ENCODE data around the gene ST6GALNAC4.

ST6GALNAC4 gene

DNA sequence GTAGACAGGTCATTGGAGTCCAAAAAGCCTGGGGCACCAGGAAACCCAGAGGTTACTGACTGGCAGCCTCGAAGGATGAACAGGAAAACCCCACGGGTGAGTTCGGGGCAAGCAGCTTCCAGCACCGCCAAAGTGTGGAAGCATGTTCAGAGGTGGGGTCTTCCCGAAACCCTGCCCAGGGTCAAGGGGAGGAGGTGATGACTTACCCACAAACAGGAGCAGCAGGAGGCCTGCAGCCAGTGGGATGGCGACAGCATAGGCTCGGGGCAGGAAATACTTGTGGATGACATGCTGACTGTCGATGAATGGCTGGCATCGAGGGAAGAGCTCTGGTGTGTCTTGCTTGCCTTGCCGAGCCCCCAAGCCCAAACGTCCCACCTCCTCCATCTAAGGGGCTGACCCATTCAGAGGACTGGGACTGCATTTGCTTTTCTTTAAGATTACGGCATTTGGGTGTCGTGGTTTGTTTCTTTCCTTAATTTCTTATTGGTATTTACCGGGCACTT lies 19.6 kb upstream of the ST6GALNAC4 start:
- DNase-seq (ENCODE audit: low read depth), result no peak

DNA sequence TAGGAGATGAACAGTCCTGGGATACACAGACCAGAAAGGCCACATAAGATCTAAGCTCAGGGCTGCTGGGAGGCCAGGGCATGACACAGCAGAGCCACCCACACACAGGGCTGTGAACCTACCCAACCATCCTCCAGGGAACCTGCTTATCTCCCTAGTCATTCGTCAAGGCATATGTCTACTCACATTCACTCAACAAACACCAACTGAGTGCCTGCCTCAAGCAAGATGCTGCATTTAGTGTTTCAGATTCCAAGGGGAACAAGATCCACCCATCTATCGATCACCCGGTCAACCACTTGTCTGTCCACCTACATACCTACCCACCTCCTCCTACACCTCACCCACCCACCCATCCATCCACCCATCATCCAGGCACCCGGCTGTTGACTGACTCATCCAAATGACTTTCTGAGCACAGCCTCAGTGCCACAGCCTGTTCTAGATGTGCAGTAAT lies 19.0 kb upstream of the ST6GALNAC4 start:
- no peak for DNase-seq (ENCODE audit: low read depth)
- TF ChIP-seq MYC (IDR thresholded peaks at IDR 0.05; ENCODE audit: low read depth, low read length), result no peak
- TF ChIP-seq, protein P1, sequence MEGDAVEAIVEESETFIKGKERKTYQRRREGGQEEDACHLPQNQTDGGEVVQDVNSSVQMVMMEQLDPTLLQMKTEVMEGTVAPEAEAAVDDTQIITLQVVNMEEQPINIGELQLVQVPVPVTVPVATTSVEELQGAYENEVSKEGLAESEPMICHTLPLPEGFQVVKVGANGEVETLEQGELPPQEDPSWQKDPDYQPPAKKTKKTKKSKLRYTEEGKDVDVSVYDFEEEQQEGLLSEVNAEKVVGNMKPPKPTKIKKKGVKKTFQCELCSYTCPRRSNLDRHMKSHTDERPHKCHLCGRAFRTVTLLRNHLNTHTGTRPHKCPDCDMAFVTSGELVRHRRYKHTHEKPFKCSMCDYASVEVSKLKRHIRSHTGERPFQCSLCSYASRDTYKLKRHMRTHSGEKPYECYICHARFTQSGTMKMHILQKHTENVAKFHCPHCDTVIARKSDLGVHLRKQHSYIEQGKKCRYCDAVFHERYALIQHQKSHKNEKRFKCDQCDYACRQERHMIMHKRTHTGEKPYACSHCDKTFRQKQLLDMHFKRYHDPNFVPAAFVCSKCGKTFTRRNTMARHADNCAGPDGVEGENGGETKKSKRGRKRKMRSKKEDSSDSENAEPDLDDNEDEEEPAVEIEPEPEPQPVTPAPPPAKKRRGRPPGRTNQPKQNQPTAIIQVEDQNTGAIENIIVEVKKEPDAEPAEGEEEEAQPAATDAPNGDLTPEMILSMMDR (IDR thresholded peaks at IDR 0.05; ENCODE audit: low read depth, low read length), result no peak
- TF ChIP-seq POLR2A (IDR thresholded peaks at IDR 0.05; ENCODE audit: extremely low read depth, insufficient read length), result no peak
- TF ChIP-seq, protein P2, sequence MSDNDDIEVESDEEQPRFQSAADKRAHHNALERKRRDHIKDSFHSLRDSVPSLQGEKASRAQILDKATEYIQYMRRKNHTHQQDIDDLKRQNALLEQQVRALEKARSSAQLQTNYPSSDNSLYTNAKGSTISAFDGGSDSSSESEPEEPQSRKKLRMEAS (IDR thresholded peaks at IDR 0.05; ENCODE audit: low read depth, low read length), result no peak
- H3K4me3 ChIP-seq (ENCODE audit: low read depth, low read length), result no peak overlapping the region

More for the DNA sequence above, 19.6 kb upstream of the ST6GALNAC4 start:
- TF ChIP-seq POLR2A (IDR thresholded peaks at IDR 0.05; ENCODE audit: extremely low read depth, insufficient read length) (no peak), MYC (IDR thresholded peaks at IDR 0.05; ENCODE audit: low read depth, low read length) (no peak)
- TF ChIP-seq, protein P2 (IDR thresholded peaks at IDR 0.05; ENCODE audit: low read depth, low read length), result no peak
- TF ChIP-seq, protein P1 (IDR thresholded peaks at IDR 0.05; ENCODE audit: low read depth, low read length), result no peak
- H3K4me3 ChIP-seq (ENCODE audit: low read depth, low read length), result peak overlapping the region; percentile 88

DNA sequence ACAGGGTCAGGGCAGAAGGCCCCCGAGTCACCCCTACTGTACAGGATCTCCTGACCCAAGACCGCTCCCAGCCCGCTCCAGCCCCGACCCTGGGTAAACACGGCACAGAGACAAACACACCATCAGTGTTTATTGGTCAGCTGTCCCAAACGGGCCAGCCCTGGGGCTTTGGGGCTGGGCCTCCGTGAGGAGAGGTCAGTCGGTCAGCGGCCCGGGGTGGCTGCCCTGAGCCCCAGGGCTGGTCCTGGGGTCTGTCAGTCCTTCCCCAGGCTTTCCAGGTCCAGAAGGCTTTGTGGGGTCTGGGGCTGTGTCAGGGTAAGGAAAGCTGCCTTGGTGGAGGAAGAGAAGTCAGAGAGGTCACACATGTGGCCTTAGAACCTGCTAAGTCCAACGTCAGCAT lies 18.1 kb upstream of the ST6GALNAC4 start:
- TF ChIP-seq, protein P2 (IDR thresholded peaks at IDR 0.05; ENCODE audit: low read depth, low read length), result no peak
- TF ChIP-seq, protein P1 (IDR thresholded peaks at IDR 0.05; ENCODE audit: low read depth, low read length), result no peak
- TF ChIP-seq MYC (IDR thresholded peaks at IDR 0.05; ENCODE audit: low read depth, low read length), result no peak
- no peak for TF ChIP-seq POLR2A (IDR thresholded peaks at IDR 0.05; ENCODE audit: extremely low read depth, insufficient read length)
- no peak for DNase-seq (ENCODE audit: low read depth)
- no peak overlapping the region for H3K4me3 ChIP-seq (ENCODE audit: low read depth, low read length)

DNA sequence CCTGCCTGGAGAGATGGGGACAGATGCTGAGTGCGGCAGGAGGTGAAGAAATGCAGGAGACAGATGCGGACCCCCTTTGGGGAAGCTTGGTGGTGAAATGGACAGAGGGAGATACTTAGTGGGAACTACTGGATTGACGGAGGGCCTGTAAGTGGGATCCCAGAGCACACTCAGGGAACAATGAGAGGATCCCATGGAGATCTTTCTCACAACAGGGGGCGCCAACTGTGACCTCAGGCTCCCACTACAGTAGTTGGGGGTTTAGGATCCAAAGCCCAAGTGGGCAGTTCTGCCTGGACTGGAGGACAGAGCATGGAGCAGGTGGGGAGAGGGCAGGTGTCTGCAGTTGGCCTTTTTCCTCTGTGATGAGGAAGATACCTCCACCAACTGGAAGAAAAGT lies 17.4 kb upstream of the ST6GALNAC4 start:
- H3K4me3 ChIP-seq (ENCODE audit: low read depth, low read length), result no peak overlapping the region
- no peak for DNase-seq (ENCODE audit: low read depth)
- TF ChIP-seq, protein P1 (IDR thresholded peaks at IDR 0.05; ENCODE audit: low read depth, low read length), result no peak
- TF ChIP-seq, protein P2 (IDR thresholded peaks at IDR 0.05; ENCODE audit: low read depth, low read length), result no peak
- TF ChIP-seq MYC (IDR thresholded peaks at IDR 0.05; ENCODE audit: low read depth, low read length) (no peak), POLR2A (IDR thresholded peaks at IDR 0.05; ENCODE audit: extremely low read depth, insufficient read length) (no peak)

DNA sequence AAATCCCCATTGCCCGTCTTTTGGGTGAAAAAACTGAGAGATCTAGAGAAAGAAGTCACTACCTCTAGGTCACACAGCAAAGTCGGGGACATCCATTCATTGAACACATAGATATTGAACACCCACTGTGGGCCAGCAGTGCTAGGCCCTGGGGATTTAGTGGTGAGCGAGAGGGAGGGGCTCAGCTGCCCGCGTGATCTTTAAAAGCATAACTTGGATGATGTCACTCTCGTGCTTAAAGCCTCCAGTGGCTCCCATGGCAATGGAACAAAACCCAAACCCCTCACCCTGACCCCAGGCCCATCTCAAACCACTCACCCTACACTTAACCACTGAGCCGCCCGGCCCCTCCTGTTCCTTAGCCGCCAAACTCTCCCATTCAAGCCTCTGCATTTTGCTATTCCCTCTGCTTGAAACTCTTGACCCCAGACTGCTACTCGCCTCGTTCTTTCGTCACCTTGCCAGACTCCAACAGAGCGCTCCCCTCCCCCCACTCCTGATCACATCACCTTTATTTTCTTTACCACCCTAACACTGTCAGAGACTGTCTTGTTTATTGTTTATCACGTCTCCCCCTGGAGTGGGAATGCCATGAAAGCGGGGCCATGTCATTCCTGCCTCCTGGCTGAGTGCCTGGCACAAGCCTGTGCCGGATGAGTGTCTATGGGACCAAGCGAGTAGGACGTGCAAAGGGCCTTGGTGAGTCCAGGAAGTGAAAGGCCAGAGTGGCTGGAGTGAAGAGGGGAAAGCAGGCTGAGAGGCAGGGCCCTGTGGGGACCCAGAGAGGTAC lies 14.4 kb upstream of the ST6GALNAC4 start:
- DNase-seq (ENCODE audit: low read depth), result peak; percentile 50

More for the DNA sequence above, 14.4 kb upstream of the ST6GALNAC4 start:
- no peak overlapping the region for H3K4me3 ChIP-seq (ENCODE audit: low read depth, low read length)
- TF ChIP-seq, protein P2 (IDR thresholded peaks at IDR 0.05; ENCODE audit: low read depth, low read length), result no peak
- TF ChIP-seq, protein P1 (IDR thresholded peaks at IDR 0.05; ENCODE audit: low read depth, low read length), result no peak
- TF ChIP-seq MYC (IDR thresholded peaks at IDR 0.05; ENCODE audit: low read depth, low read length) (no peak), POLR2A (IDR thresholded peaks at IDR 0.05; ENCODE audit: extremely low read depth, insufficient read length) (no peak)

Measured in NB4 (cell line).